GM18870 (cell line): ENCODE measurements around the gene KLHDC10.
"Not testable (repeated sequence)": the region's sequence is repeated elsewhere in the genome, so short reads cannot be mapped to it uniquely, and the experiment has no call there.

ENCODE experiments used
- ATAC-seq: cut with Tn5 transposase; IDR thresholded peaks from one replicate; pipeline ENCODE4 v1.9.1; 2021; ENCODE audit warnings: moderate library complexity; ENCODE audit not compliant: unreplicated experiment

KLHDC10 gene

GRCh38 chr7:130140551-130141160 is 70.3 kb downstream of the KLHDC10 start:
- no peak for ATAC-seq

- ATAC-seq, result no peak
Measured at GRCh38 chr7:130141161-130141883, 71.0 kb downstream of the KLHDC10 start.

DNA sequence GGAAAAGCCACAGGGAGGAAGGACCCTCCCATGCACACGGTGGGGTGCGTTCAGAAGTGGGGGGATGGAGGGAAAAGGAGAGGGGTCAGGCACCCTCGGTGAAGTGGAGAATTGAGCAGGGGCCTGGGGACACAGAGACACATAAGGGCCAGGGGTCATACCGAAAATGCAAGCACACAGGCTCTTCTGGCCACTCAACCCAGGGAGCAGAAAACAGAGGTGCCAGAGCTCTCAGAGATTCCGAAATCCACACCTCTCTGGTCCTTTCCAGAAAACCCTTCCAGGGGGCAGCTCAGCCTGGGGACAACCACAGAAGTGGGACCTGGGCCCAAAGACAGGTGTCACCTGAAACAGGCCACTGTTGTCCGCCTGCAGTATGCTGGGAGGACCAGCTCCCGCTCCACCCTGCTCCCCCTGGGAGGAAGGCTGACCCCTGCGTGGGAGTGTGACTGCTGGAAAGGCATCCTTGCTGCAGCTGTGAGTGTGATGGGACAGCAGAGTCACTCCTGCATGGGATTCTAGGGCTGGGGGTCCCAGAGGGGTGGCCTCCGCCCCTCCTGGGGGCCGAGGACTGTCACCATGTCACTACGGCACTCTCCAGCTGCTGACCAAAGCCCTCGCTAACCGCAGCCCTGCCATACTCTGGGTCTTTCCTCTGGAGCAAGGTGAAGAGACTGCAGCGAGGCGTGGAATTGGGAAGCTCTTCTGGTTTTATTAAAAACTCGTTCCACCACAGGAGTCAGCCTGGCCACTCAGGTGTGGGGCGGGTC is 71.7 kb downstream of the KLHDC10 start:
- no peak for ATAC-seq

DNA sequence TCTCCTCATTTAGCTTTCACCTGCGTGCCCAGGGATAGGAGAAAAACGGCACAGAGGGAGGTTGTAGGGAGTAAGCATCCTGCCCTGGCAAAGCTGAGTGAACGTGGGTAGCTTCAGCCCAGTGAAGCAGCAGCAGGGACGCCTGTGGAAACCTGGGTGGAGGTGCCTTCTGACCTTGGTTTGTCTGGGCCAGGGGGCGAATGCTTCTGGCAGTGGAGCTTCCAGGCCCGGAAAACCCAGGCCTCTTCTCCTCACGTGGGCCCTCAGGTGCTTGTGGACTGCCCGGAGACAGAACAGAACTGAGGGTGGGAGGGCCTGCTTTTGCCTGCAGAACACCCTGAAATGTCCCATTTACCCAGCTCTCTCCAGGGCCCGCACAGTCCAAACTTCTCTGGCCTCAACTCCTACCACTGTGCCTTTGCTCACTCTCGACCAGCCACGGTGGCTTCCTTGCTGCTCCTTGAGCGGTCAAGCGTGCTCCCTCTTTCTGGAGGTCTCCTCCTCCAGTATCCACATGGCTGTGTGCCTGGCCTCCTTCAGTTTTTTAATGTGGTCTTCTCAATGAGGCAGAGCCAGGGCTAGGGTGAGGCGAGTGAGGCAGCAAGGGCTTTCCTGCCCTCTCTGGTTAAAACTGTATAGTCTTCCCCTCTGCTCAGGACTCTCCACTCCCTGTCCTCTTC is 72.5 kb downstream of the KLHDC10 start:
- no peak for ATAC-seq

DNA sequence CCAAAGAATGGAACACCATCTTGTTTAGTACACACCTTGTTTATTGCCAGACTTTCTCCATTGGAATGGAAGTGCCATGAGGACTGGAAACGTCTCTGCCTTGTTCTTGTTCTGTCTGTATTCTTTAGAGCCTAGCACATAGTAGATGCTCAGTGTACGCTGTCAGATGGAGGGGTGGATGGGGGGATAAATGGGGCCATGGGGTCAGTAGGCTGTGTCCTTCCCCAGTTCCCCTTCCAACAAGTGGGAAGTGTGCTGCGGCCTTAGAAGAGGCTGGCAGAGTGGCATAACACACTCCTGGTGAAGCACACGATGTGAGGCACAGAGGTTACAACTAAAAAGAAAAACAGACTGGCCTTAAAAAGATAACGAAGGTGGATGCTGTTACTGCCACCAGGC is 73.0 kb downstream of the KLHDC10 start:
- ATAC-seq, result no peak

DNA sequence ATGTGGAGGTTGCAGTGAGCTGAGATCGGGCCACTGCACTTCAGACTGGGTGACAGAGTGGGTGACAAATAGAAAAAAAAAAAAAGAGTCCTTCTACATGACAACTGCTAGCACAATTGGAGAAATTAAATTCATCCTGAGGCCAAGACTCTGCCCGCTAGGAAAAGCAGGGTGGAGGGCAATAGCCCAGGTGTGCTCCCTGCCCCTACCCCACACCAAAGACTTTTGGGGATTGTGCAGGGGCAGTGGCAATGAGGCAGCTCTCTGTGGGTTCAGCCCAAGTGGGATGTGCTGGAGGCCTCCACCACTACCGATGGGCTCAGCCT is 73.6 kb downstream of the KLHDC10 start:
- no peak for ATAC-seq

DNA sequence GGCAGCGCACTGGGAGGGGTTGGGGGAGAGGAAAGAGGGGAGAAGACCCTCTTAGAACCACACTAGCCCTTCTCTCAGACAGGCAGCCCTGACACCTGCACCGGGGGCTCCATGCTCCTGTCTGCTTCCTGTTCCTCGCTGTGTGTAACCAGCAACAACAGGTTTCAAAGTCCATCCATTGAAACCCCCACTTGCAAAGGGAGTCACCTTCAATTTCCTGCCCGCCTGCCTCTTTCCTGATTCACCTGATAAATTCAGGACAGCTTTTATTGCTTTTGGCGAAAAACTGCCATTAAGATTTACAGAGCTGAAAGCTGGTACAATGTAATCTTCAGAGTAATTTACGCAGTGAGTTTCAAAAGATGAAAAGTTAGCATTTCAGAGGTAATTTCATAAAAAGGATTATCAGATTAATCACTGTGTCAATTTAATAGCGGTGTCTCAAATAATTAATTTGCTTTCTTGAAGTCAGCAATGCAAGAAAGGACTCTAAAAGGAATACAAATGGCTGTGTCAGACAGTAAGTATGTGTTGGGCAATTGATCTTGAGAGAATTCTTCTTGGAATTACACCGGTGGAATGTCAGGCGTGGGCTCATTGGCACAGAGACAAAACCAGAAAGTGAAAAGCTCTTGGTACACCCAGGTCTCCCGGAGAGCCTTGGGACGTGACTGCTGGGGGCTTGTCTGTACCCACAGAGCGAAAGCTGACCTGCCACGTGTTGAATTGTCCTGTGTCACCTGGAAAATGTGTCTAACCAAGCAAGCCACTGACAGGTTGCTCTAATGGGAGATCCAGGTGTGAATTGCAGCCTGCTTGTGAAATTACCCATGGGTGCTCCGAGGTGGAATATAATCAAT is 74.2 kb downstream of the KLHDC10 start:
- ATAC-seq, result no peak

DNA sequence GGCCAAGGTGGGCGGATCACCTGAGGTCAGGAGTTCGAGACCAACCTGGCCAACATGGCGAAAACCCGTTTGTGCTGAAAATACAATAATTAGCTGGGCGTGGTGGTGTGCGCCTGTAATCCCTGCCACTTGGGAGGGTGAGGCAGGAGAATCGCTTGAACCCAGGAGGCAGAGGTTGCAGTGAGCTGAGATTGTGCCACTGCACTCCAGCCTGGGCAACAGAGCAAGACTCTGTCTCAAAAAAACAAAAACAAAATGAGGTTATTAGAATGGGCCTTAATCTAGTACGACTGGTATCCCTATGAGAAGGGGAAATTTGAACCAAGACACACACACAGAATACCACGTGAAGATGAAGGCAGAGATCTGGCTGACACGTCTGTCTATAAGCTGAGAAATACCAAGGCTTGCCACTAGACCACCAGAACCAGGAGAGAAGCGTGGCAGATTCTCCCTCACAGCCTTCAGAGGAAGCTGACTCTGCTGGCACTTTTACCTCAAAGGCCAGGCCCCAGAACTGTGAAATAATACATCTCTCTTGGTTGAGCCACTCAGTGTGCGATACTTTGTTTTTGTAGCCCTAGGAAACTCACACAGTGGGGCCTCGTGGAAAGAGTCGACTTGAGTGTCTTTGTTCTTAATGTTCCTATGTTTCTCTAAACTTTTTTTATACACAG is 75.2 kb downstream of the KLHDC10 start:
- no peak for ATAC-seq

DNA sequence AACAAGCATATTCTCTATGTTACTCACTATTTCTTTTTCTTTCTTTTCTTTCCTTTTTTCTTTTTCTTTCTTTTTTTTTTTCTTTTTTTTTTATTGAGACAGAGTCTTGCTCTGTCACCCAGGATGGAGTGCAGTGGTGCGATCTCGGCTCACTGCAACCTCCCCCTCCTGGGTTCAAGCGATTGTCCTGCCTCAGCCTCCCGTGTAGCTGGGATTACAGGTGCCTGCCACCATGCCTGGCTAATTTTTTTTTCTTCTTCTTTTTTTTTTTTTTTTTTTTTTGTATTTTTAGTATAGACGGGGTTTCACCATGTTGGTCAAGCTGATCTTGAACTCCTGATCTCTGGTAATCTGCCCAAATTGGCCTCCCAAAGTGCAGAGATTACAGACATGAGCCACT is 75.8 kb downstream of the KLHDC10 start:
- not testable (repeated sequence) for ATAC-seq

DNA sequence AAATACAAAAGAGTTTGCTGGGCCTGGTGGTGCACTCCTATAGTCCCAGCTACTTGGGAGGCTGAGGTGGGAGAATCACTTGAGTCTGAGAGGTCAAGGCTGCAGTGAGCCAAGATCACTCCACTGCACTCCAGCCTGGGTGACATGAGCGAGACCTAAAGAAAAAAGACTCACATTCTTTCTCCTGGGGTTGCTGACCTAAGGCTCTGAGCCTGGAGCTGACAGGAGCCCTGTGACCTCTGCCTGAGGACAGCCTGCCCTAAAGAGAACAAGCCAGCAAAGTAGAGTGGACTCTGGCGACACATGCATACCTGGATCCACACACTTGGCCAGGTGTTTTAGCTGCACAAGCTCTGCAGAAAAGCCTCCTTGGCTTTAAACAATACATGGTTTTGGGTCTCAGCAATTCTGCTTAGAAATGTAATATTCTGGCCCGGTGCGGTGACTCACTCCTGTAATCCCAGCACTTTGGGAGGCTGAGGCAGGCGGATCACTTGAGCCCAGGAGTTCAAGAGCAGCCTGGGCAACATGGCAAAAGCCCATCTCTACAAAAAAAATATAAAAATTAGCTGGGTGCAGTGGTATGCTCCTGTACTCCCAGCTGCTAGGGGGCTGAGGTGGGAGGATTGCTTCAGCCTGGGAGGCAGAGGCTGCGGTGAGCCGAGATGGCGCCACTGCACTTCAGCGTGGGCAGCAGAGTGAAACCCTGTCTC is 76.5 kb downstream of the KLHDC10 start:
- ATAC-seq, result no peak

GRCh38 chr7:130147710-130148325 is 77.5 kb downstream of the KLHDC10 start:
- no peak for ATAC-seq

GRCh38 chr7:130148561-130148960 is 78.2 kb downstream of the KLHDC10 start:
- no peak for ATAC-seq

DNA sequence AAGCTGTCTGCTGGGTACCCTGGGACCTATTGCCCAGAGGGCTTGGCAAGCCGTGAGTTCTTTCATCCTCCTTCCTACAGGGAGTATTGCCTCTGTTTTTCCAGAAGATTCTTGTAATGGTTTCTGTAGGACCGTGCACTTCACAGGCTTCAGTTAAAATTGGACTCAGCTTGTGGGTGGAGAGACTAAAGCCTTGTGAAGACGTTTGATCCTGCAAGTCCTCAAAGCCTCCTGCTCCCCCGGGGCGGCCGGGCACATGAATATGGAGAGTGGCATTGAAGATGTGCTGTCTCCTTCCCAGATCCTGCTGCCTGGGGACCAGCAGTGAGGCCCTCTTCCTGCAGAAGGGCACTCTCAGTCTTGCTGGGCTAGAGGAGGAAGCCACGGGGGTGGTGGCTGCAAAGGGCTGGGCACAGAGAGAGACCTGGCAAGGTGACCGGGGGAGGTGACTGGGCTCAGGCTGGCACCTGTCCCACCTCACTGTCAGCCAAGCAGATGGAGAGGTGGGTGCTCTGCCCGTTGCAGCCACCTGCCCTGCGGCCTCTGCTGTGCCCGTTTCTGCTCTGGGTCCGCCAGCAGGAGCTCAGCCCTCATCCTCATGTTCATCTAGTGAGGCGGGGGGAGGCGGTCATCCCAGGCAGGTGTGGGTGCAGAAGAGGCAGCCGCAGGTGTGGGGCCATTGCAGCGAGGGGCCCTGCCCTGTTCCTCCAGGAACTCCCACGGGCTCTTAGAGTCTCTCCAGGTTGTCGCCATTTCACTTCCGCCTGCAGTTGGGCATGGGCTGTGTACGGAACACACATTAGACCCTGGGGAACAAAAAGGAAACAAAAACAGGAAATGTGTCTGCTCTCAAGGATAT is 79.2 kb downstream of the KLHDC10 start:
- no peak for ATAC-seq

- no peak for ATAC-seq
Measured at GRCh38 chr7:130150587-130150986, 80.3 kb downstream of the KLHDC10 start.

GRCh38 chr7:130151591-130152492 is 81.5 kb downstream of the KLHDC10 start:
- no peak for ATAC-seq

DNA sequence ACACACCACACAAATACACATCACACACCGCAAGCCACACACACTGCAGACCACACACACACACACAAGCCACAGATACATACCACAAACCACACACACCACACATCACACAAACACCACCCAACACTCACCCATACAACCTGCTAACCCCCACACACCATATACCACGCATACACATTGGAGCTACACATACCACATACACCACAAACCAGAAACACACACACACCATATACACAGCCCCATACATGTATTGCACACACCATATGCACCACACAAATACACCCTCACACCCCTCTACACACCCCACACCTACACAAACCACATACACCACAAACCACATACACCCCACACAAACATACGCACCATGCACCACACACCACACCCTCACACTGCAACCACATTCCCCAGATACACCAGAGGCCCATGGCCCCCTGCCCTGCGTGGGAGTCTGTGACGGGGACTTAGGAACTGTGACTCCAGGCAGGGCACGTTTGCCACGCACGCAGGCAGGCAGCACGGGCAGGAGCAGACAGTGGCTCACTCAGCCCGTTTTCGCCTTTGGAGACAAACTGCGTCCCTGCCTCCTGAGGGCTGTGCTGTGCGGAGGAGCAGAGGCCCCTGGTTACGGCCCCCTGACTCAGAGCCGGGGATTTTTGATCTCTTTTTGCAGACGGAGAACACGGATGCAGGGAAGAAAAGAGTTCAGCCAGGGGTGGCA is 82.3 kb downstream of the KLHDC10 start:
- ATAC-seq, result no peak
